Measurements from ENCODE around the gene SEC63.

DNA sequence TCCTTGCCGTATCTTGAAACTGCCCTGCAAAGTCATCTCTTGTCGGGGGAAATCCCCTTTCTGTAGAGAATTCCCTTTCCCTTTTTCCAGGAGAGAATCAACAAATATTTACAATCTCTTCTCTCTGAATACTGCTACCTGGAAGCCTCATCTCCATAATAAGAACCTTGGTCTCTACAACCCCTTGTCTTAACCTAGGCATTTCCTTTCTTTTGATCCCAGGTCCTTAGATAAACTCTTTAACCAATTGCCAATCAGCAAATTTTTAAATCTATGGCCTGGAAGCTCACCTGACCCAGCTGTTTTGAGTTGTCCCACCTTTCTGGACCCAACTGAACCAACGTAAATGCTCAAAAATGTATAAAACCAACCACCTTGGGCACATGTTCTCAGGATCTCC, 30.6 kb upstream of the SEC63 start:
- TF ChIP-seq CTCF (IDR thresholded peaks at IDR 0.05) (no peak), EP300 (IDR thresholded peaks at IDR 0.05) (no peak)

All from ovary (tissue), 3 donors.